Activated T-helper 1 cell treated with anti-CD3 and anti-CD28 coated beads, Interleukin-12 subunit alpha, Interleukin-12 subunit beta, Interleukin-2, Interleukin-4 antibody, amounts not matched to agents 30 ng/mL and 10 ng/mL and 1 ng/mL, durations not matched to agents 14 hours and 24 hours and 36 hours (primary cell): ENCODE data around the gene L1CAM. TPM values are rescaled to one million over a fixed set of nuclear protein-coding genes. Genes with fewer than 3 reads are reported as not detected.
A peak's percentile ranks its signal among the peaks of the same experiment; 100 is the strongest.

Experiments
- DNase-seq: peaks from one replicate; pipeline ENCODE4 v3.0.0; 2021; ENCODE audit warnings: low spot score
- H3K27ac Mint-ChIP-seq: one replicate; pipeline ENCODE4 v1.8.0; 2021; ENCODE audit warnings: mild to moderate bottlenecking, mixed read lengths
- H3K27me3 Mint-ChIP-seq: one replicate; pipeline ENCODE4 v1.8.0; 2022; ENCODE audit warnings: mild to moderate bottlenecking, moderate library complexity, mixed read lengths; ENCODE audit not compliant: insufficient read depth
- H3K36me3 Mint-ChIP-seq: one replicate; pipeline ENCODE4 v1.8.0; 2021; ENCODE audit warnings: low read depth, mixed read lengths
- H3K4me1 Mint-ChIP-seq: one replicate; pipeline ENCODE4 v1.8.0; 2021; ENCODE audit warnings: low read depth, mixed read lengths
- H3K4me3 Mint-ChIP-seq: one replicate; pipeline ENCODE4 v1.8.0; 2021; ENCODE audit warnings: mild to moderate bottlenecking, moderate library complexity, mixed read lengths
- H3K9me3 Mint-ChIP-seq: one replicate; pipeline ENCODE4 v1.8.0; 2021; ENCODE audit warnings: mixed read lengths
- intact Hi-C: fragments of 100-400 bp; cut with micrococcal nuclease; formaldehyde crosslinking; loops from one replicate; pipeline ENCODE4 v1.15.1; 2024
- total RNA-seq: library from RNA; stranded (reverse); gene quantifications from 2 replicates; pipeline ENCODE4 v1.2.3, GENCODE V29; 2022

The L1CAM gene
- total RNA-seq, 1 donor from 2014 or later: 1.7 TPM

- peaks cover 9% of the 10 kb centered on the region for H3K36me3 Mint-ChIP-seq
- DNase-seq: peak; percentile 91
- H3K9me3 Mint-ChIP-seq: no peaks in the 10 kb centered on the region
- H3K4me1 Mint-ChIP-seq: peaks cover 24% of the 10 kb centered on the region
- peak overlapping the region; percentile 97 for H3K27ac Mint-ChIP-seq
- H3K27me3 Mint-ChIP-seq: no peaks in the 10 kb centered on the region
- intact Hi-C loops: loop anchor here (1.0 to 10.0 kb wide), 8 partner anchors 43 to 549 kb away; partner anchors contain the start of genes ABCD1, BCAP31, CCNQ and HCFC1
- peak overlapping the region; percentile 91 for H3K4me3 Mint-ChIP-seq
These were observed 42.2 kb upstream of the L1CAM start for GRCh38 chrX:153927922-153928760.

- DNase-seq: no peak
- H3K4me1 Mint-ChIP-seq: peaks cover 27% of the 10 kb centered on the region
- peak overlapping the region; percentile 97 for H3K27ac Mint-ChIP-seq
- intact Hi-C loops: loop anchor here (2.0 to 10.0 kb wide), 4 partner anchors 165 to 550 kb away; partner anchors contain the start of genes ABCD1, BCAP31, LAGE3 and PLXNB3
- no peaks in the 10 kb centered on the region for H3K27me3 Mint-ChIP-seq
- H3K36me3 Mint-ChIP-seq: peaks cover 9% of the 10 kb centered on the region
- H3K4me3 Mint-ChIP-seq: peak overlapping the region; percentile 91
- H3K9me3 Mint-ChIP-seq: no peaks in the 10 kb centered on the region
These were observed 41.6 kb upstream of the L1CAM start for GRCh38 chrX:153927672-153927921.

GRCh38 chrX:153926858-153927671, 41.1 kb upstream of the L1CAM start:
- DNase-seq: peak; percentile 71
- Mint-ChIP-seq H3K9me3 (no peaks in the 10 kb centered on the region), H3K27ac (peak overlapping the region; percentile 97), H3K4me3 (peak overlapping the region; percentile 91), H3K27me3 (no peaks in the 10 kb centered on the region), H3K36me3 (peaks cover 10% of the 10 kb centered on the region), H3K4me1 (peaks cover 33% of the 10 kb centered on the region)
- intact Hi-C loops: loop anchor here (1.0 to 10.0 kb wide), 8 partner anchors 8 to 550 kb away; partner anchors contain the start of genes ABCD1, BCAP31, IRAK1 and LAGE3

- Mint-ChIP-seq H3K27ac (peak overlapping the region; percentile 97), H3K36me3 (peaks cover 8% of the 10 kb centered on the region), H3K4me3 (peak overlapping the region; percentile 91), H3K27me3 (no peaks in the 10 kb centered on the region), H3K9me3 (no peaks in the 10 kb centered on the region), H3K4me1 (peaks cover 31% of the 10 kb centered on the region)
- intact Hi-C loops: loop anchor here (1.0 to 10.0 kb wide), 8 partner anchors 9 to 551 kb away; partner anchors contain the start of genes ABCD1, BCAP31, IRAK1 and LAGE3
- no peak for DNase-seq
These were observed 40.5 kb upstream of the L1CAM start for GRCh38 chrX:153926552-153926857.

- Mint-ChIP-seq H3K4me1 (peaks cover 30% of the 10 kb centered on the region), H3K9me3 (no peaks in the 10 kb centered on the region), H3K27ac (peak within 1 kb of the TSS; percentile 97), H3K36me3 (peaks cover 6% of the 10 kb centered on the region), H3K27me3 (no peaks in the 10 kb centered on the region), H3K4me3 (peak within 1 kb of the TSS; percentile 96)
- intact Hi-C loops: loop anchor here (1.0 to 10.0 kb wide), 9 partner anchors 9 to 551 kb away; partner anchors contain the start of genes ABCD1, BCAP31, IRAK1 and LAGE3
- DNase-seq: peak; percentile 40
These were observed 40.0 kb upstream of the L1CAM start, which contains the start of gene ARHGAP4 for GRCh38 chrX:153925739-153926551. Gene ARHGAP4, minus strand, starts transcription at chrX:153926264. Its CDS starts 62 bp downstream, at chrX:153926202.

- Mint-ChIP-seq H3K36me3 (peaks cover 6% of the 10 kb centered on the region), H3K27ac (peak overlapping the region; percentile 95), H3K9me3 (no peaks in the 10 kb centered on the region), H3K4me1 (peaks cover 30% of the 10 kb centered on the region), H3K4me3 (peak overlapping the region; percentile 96), H3K27me3 (no peaks in the 10 kb centered on the region)
- DNase-seq: no peak
- intact Hi-C loops: loop anchor here (2.0 to 10.0 kb wide), 4 partner anchors 125 to 552 kb away; partner anchors contain the start of genes LAGE3, PLXNB3 and RPL10
These were observed 39.4 kb upstream of the L1CAM start for GRCh38 chrX:153925387-153925738.

- intact Hi-C loops: loop anchor here (2.0 to 10.0 kb wide), 2 partner anchors 126 to 470 kb away; partner anchors contain the start of gene RPL10
- Mint-ChIP-seq H3K27ac (peak overlapping the region; percentile 95), H3K9me3 (no peaks in the 10 kb centered on the region), H3K4me3 (peak overlapping the region; percentile 96), H3K36me3 (peaks cover 6% of the 10 kb centered on the region), H3K27me3 (no peaks in the 10 kb centered on the region), H3K4me1 (peaks cover 30% of the 10 kb centered on the region)
- no peak for DNase-seq
These were observed 38.3 kb upstream of the L1CAM start for GRCh38 chrX:153924149-153924861.

- Mint-ChIP-seq H3K9me3 (no peaks in the 10 kb centered on the region), H3K36me3 (peaks cover 4% of the 10 kb centered on the region), H3K27ac (peak overlapping the region; percentile 95), H3K27me3 (no peaks in the 10 kb centered on the region), H3K4me1 (peaks cover 25% of the 10 kb centered on the region), H3K4me3 (peak overlapping the region; percentile 96)
- DNase-seq: no peak
- intact Hi-C loops: loop anchor here (10.0 kb wide), 1 partner anchor 472 kb away; the partner anchor contains the start of gene RPL10
These were observed 37.2 kb upstream of the L1CAM start for GRCh38 chrX:153922932-153923857.

- H3K4me3 Mint-ChIP-seq: peak overlapping the region; percentile 96
- DNase-seq: no peak
- intact Hi-C loops: loop anchor here (10.0 kb wide), 1 partner anchor 473 kb away; the partner anchor contains the start of gene RPL10
- peaks cover 25% of the 10 kb centered on the region for H3K4me1 Mint-ChIP-seq
- H3K9me3 Mint-ChIP-seq: no peaks in the 10 kb centered on the region
- H3K36me3 Mint-ChIP-seq: peaks cover 7% of the 10 kb centered on the region
- no peaks in the 10 kb centered on the region for H3K27me3 Mint-ChIP-seq
- peak overlapping the region; percentile 86 for H3K27ac Mint-ChIP-seq
These were observed 35.8 kb upstream of the L1CAM start for GRCh38 chrX:153921511-153922446.

GRCh38 chrX:153921070-153921469, 35.1 kb upstream of the L1CAM start:
- intact Hi-C loops: loop anchor here (10.0 kb wide), 1 partner anchor 474 kb away; the partner anchor contains the start of gene RPL10
- Mint-ChIP-seq H3K9me3 (no peaks in the 10 kb centered on the region), H3K36me3 (peaks cover 10% of the 10 kb centered on the region), H3K27ac (no peak overlapping the region), H3K4me1 (peaks cover 25% of the 10 kb centered on the region), H3K27me3 (no peaks in the 10 kb centered on the region), H3K4me3 (no peak overlapping the region)
- no peak for DNase-seq
